LNCaP clone FGC (cell line): ENCODE measurements around the gene RTF1.

ENCODE experiments used
- DNase-seq: peaks from one replicate; pipeline ENCODE4 v3.0.0-alpha.2; 2011; ENCODE audit warnings: low read depth
- H3K4me3 ChIP-seq: 2 replicates; pipeline ENCODE4 v1.5.1; 2011; ENCODE audit warnings: mild to moderate bottlenecking, low read depth, low read length, control low read depth
- CTCF ChIP-seq: IDR thresholded peaks from 2 replicates; pipeline ENCODE4 v1.5.1; 2012; ENCODE audit warnings: mild to moderate bottlenecking; ENCODE audit not compliant: control insufficient read depth, insufficient read depth; ENCODE audit errors: extremely low read depth

RTF1 gene

GRCh38 chr15:41511899-41512369 is 95.0 kb downstream of the RTF1 start:
- no peak for TF ChIP-seq CTCF
- H3K4me3 ChIP-seq: no peak overlapping the region
- DNase-seq: no peak

- no peak for TF ChIP-seq CTCF
- H3K4me3 ChIP-seq: no peak overlapping the region
These were observed 95.6 kb downstream of the RTF1 start for GRCh38 chr15:41512512-41512939.

GRCh38 chr15:41512940-41513505 is 96.1 kb downstream of the RTF1 start:
- no peak for DNase-seq
- no peak overlapping the region for H3K4me3 ChIP-seq
- TF ChIP-seq CTCF: no peak

More at GRCh38 chr15:41512512-41512939, 95.6 kb downstream of the RTF1 start:
- no peak for DNase-seq

- H3K4me3 ChIP-seq: no peak within 1 kb of the TSS
- no peak for TF ChIP-seq CTCF
- DNase-seq: no peak
These were observed 96.8 kb downstream of the RTF1 start, which contains the start of gene LTK for GRCh38 chr15:41513506-41514227. Gene LTK (minus strand): TSS chr15:41513827. CDS start chr15:41513709, 118 bp downstream.

GRCh38 chr15:41517895-41518449 is 101.1 kb downstream of the RTF1 start:
- no peak for TF ChIP-seq CTCF
- no peak for DNase-seq

GRCh38 chr15:41520636-41521035 is 103.7 kb downstream of the RTF1 start:
- no peak for DNase-seq
- H3K4me3 ChIP-seq: no peak overlapping the region
- TF ChIP-seq CTCF: no peak

More at GRCh38 chr15:41517895-41518449, 101.1 kb downstream of the RTF1 start:
- no peak overlapping the region for H3K4me3 ChIP-seq
